ENCODE measurements around the gene HDDC2. TPM values are rescaled to one million over a fixed set of nuclear protein-coding genes. Genes with fewer than 3 reads are reported as not detected.

HDDC2 gene
- total RNA-seq, 2 experiments from 2014 or later, result 75.1 to 119 TPM

DNA sequence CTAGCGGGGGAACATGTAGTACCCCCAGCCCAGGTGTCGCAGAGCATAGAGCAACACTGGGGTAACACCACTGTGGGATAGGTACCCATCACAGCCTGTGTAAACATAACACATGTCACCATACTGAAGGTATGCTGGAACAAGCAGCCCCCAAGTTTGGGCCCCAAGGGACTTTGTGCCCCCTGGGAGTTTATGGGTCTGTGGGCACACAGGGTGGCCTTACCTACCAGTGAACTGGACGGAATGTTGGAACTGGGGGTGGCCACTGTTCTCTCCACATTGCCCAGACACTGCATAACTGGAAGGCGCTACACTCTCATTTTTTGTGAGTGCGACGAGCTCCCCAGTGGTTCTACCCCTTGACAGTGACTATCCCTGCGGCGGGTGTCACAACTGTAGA is 28.5 kb downstream of the HDDC2 start:
- H3K36me3 ChIP-seq (ENCODE audit: insufficient read depth, low read length), result peaks cover 59% of the 10 kb centered on the region
- H3K4me2 ChIP-seq (ENCODE audit: low read length), result no peak overlapping the region
- no peaks in the 10 kb centered on the region for H3K79me2 ChIP-seq (ENCODE audit: insufficient read depth, low read depth, low read length)
- no peaks in the 10 kb centered on the region for H4K20me1 ChIP-seq (ENCODE audit: insufficient read depth, low read length)
- no peaks in the 10 kb centered on the region for H3K4me1 ChIP-seq (ENCODE audit: insufficient read depth, low read length, poor library complexity, severe bottlenecking)
- CTCF ChIA-PET (ENCODE audit: unreplicated experiment), result no interaction called here
- BruUV-seq (replicated peaks), result no TSS peak
- DNase-seq (ENCODE audit: low spot score), result no peak
- H2AFZ ChIP-seq (ENCODE audit: low read length), result no peak overlapping the region
- no peaks in the 10 kb centered on the region for H3K9me3 ChIP-seq (ENCODE audit: low read length)
- H3K27ac ChIP-seq (ENCODE audit: low read depth, low read length, poor library complexity, severe bottlenecking), result no peak overlapping the region
- no peak overlapping the region for H3K4me3 ChIP-seq (ENCODE audit: low read depth, low read length, poor library complexity, severe bottlenecking)
- TF ChIP-seq, protein P1, sequence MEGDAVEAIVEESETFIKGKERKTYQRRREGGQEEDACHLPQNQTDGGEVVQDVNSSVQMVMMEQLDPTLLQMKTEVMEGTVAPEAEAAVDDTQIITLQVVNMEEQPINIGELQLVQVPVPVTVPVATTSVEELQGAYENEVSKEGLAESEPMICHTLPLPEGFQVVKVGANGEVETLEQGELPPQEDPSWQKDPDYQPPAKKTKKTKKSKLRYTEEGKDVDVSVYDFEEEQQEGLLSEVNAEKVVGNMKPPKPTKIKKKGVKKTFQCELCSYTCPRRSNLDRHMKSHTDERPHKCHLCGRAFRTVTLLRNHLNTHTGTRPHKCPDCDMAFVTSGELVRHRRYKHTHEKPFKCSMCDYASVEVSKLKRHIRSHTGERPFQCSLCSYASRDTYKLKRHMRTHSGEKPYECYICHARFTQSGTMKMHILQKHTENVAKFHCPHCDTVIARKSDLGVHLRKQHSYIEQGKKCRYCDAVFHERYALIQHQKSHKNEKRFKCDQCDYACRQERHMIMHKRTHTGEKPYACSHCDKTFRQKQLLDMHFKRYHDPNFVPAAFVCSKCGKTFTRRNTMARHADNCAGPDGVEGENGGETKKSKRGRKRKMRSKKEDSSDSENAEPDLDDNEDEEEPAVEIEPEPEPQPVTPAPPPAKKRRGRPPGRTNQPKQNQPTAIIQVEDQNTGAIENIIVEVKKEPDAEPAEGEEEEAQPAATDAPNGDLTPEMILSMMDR (conservative IDR thresholded peaks at IDR 0.05; ENCODE audit: low read length), result no peak
- TF ChIP-seq EZH2phosphoT487 (IDR thresholded peaks at IDR 0.05; ENCODE audit: borderline replicate concordance, low read depth, low read length), result no peak
- no peaks in the 10 kb centered on the region for H3K9me2 ChIP-seq (ENCODE audit: insufficient read depth, low read length)
- POLR2A ChIA-PET, result interaction anchor here (0.6 kb wide), 1 partner anchor 1461 kb away, joined by 3 read pairs; no protein-coding TSS in a partner anchor
- intact Hi-C loops (cut with micrococcal nuclease; ENCODE audit: unreplicated experiment), result no loop called here

DNA sequence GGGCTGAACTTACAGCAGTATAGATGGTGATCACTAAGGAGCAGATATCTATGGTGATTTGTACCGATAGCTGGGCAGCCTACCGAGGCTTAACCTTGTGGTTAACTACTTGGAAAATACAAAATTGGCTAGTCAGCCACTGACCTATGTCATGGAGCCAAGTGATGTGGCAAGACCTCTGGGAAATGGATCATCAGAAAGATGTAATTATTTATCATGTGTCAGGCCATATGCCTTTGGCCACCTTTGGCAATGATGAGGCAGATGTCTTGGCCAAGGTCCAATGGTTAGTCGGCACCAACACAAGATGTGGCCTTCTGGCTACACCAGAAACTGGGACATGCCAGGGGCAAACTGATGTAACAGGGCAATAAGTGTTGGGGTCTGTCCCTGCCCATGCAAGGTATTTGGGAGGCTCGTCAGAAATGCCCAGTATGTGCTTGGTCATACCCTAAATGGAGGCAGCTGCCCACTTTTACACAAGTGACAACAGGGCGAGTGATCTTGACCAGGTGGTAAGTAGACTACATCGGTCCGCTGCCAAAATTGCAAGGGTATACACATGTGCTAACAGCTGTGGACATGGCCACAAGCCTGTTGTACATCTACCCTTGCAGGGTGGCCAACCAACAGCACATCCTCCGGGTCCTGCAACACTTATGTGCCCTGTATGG is 30.1 kb downstream of the HDDC2 start:
- H3K4me3 ChIP-seq (ENCODE audit: low read depth, low read length, poor library complexity, severe bottlenecking), result no peak overlapping the region
- intact Hi-C loops (cut with micrococcal nuclease; ENCODE audit: unreplicated experiment), result no loop called here
- no peaks in the 10 kb centered on the region for H4K20me1 ChIP-seq (ENCODE audit: insufficient read depth, low read length)
- H3K4me2 ChIP-seq (ENCODE audit: low read length), result no peak overlapping the region
- no peaks in the 10 kb centered on the region for H3K9me3 ChIP-seq (ENCODE audit: low read length)
- H3K27ac ChIP-seq (ENCODE audit: low read depth, low read length, poor library complexity, severe bottlenecking), result no peak overlapping the region
- H2AFZ ChIP-seq (ENCODE audit: low read length), result no peak overlapping the region
- H3K9me2 ChIP-seq (ENCODE audit: insufficient read depth, low read length), result no peaks in the 10 kb centered on the region
- peaks cover 44% of the 10 kb centered on the region for H3K36me3 ChIP-seq (ENCODE audit: insufficient read depth, low read length)
- POLR2A ChIA-PET, result no interaction called here
- TF ChIP-seq, protein P1 (conservative IDR thresholded peaks at IDR 0.05; ENCODE audit: low read length), result no peak
- no peaks in the 10 kb centered on the region for H3K79me2 ChIP-seq (ENCODE audit: insufficient read depth, low read depth, low read length)
- CTCF ChIA-PET (ENCODE audit: unreplicated experiment), result no interaction called here
- no TSS peak for BruUV-seq (replicated peaks)
- no peaks in the 10 kb centered on the region for H3K4me1 ChIP-seq (ENCODE audit: insufficient read depth, low read length, poor library complexity, severe bottlenecking)
- no peak for DNase-seq (ENCODE audit: low spot score)

DNA sequence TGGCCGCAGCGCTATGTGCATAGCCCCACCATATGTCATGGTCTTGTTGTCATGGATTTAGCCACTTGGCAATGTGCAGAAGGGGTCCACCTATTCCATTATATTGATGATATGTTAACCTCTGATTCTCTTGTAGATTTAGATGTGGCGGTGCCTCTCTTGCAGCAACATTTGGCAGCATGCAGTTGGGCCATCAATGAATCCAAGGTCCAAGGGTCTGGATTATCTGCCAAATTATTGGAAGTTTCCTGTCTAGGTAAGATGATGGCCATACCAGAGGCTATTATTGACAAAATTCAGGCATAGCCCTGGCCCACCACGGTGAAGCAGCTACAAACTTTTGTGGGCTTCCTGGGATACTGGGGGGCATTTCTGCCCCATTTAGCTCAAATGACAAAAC is 31.4 kb downstream of the HDDC2 start:
- H4K20me1 ChIP-seq (ENCODE audit: insufficient read depth, low read length), result no peaks in the 10 kb centered on the region
- no peak overlapping the region for H3K4me3 ChIP-seq (ENCODE audit: low read depth, low read length, poor library complexity, severe bottlenecking)
- H3K9me3 ChIP-seq (ENCODE audit: low read length), result no peaks in the 10 kb centered on the region
- H3K4me2 ChIP-seq (ENCODE audit: low read length), result no peak overlapping the region
- no peaks in the 10 kb centered on the region for H3K79me2 ChIP-seq (ENCODE audit: insufficient read depth, low read depth, low read length)
- H3K36me3 ChIP-seq (ENCODE audit: insufficient read depth, low read length), result peaks cover 33% of the 10 kb centered on the region
- ChIA-PET CTCF (ENCODE audit: unreplicated experiment) (no interaction called here), POLR2A (no interaction called here)
- H3K27ac ChIP-seq (ENCODE audit: low read depth, low read length, poor library complexity, severe bottlenecking), result no peak overlapping the region
- H3K4me1 ChIP-seq (ENCODE audit: insufficient read depth, low read length, poor library complexity, severe bottlenecking), result no peaks in the 10 kb centered on the region
- intact Hi-C loops (cut with micrococcal nuclease; ENCODE audit: unreplicated experiment), result no loop called here
- no peaks in the 10 kb centered on the region for H3K9me2 ChIP-seq (ENCODE audit: insufficient read depth, low read length)
- no peak for DNase-seq (ENCODE audit: low spot score)
- H2AFZ ChIP-seq (ENCODE audit: low read length), result no peak overlapping the region
- BruUV-seq (replicated peaks), result no TSS peak
- TF ChIP-seq, protein P1 (conservative IDR thresholded peaks at IDR 0.05; ENCODE audit: low read length), result no peak
- no peak for TF ChIP-seq EZH2phosphoT487 (IDR thresholded peaks at IDR 0.05; ENCODE audit: borderline replicate concordance, low read depth, low read length)
